H9 (cell line): ENCODE measurements around the gene SZT2. TPM values are rescaled to one million over a fixed set of nuclear protein-coding genes. Genes with fewer than 3 reads are reported as not detected.

Experiments used
- DNase-seq: peaks from one replicate; pipeline ENCODE4 v3.0.0-alpha.2; 2017
- H2AFZ ChIP-seq: one replicate; pipeline ENCODE4 v1.6.1; 2013; ENCODE audit warnings: mild to moderate bottlenecking, low read length, control low read depth, moderate library complexity
- H2AK5ac ChIP-seq: 2 replicates; pipeline ENCODE4 v1.6.1; 2013; ENCODE audit warnings: low read length, control low read depth, mixed read lengths; ENCODE audit not compliant: insufficient read length
- H2BK120ac ChIP-seq: one replicate; pipeline ENCODE4 v1.6.1; 2013; ENCODE audit warnings: low read depth, mild to moderate bottlenecking, low read length, control low read depth, inconsistent platforms; ENCODE audit not compliant: poor library complexity, severe bottlenecking
- H2BK12ac ChIP-seq: 2 replicates; pipeline ENCODE4 v1.6.1; 2013; ENCODE audit warnings: low read length, control low read depth, mixed read lengths, low read depth; ENCODE audit not compliant: insufficient read length
- H2BK15ac ChIP-seq: 2 replicates; pipeline ENCODE4 v1.6.1; 2013; ENCODE audit warnings: low read depth, low read length, control low read depth
- H2BK20ac ChIP-seq: one replicate; pipeline ENCODE4 v1.6.1; 2013; ENCODE audit warnings: low read depth, mild to moderate bottlenecking, low read length, control low read depth, inconsistent platforms; ENCODE audit not compliant: poor library complexity, severe bottlenecking
- H2BK5ac ChIP-seq: 2 replicates; pipeline ENCODE4 v1.6.1; 2013; ENCODE audit warnings: low read length, control low read depth, mixed read lengths; ENCODE audit not compliant: insufficient read length
- H3K14ac ChIP-seq: 2 replicates; pipeline ENCODE4 v1.6.1; 2013; ENCODE audit warnings: low read length, control low read depth; ENCODE audit not compliant: insufficient read depth
- H3K18ac ChIP-seq: 2 replicates; pipeline ENCODE4 v1.6.1; 2013; ENCODE audit warnings: low read depth, mild to moderate bottlenecking, mixed read lengths, low read length, control low read depth; ENCODE audit not compliant: insufficient read length
- H3K23ac ChIP-seq: 2 replicates; pipeline ENCODE4 v1.6.1; 2013; ENCODE audit warnings: low read length, control low read depth, mixed read lengths, low read depth; ENCODE audit not compliant: insufficient read length
- H3K23me2 ChIP-seq: 2 replicates; pipeline ENCODE4 v1.6.1; 2013; ENCODE audit warnings: low read depth, mild to moderate bottlenecking, mixed read lengths, low read length, control low read depth; ENCODE audit not compliant: insufficient read length, poor library complexity, severe bottlenecking
- H3K27ac ChIP-seq: 2 replicates; pipeline ENCODE4 v1.5.1; 2013; ENCODE audit warnings: low read length, control low read depth, mixed read lengths, low read depth; ENCODE audit not compliant: insufficient read length
- H3K27me3 ChIP-seq: 2 replicates; pipeline ENCODE4 v1.6.1; 2013; ENCODE audit warnings: low read length, control low read depth, inconsistent platforms; ENCODE audit not compliant: insufficient read depth
- H3K4ac ChIP-seq: 2 replicates; pipeline ENCODE4 v1.6.1; 2013; ENCODE audit warnings: low read depth, mild to moderate bottlenecking, control low read depth, inconsistent platforms, low read length, moderate library complexity
- H3K4me1 ChIP-seq: 2 replicates; pipeline ENCODE4 v1.6.1; 2013; ENCODE audit warnings: low read length, control low read depth, inconsistent platforms; ENCODE audit not compliant: insufficient read depth
- H3K4me2 ChIP-seq: 2 replicates; pipeline ENCODE4 v1.6.1; 2013; ENCODE audit warnings: low read length, control low read depth, mixed read lengths; ENCODE audit not compliant: insufficient read length, insufficient read depth
- H3K56ac ChIP-seq: 2 replicates; pipeline ENCODE4 v1.6.1; 2013; ENCODE audit warnings: low read depth, mild to moderate bottlenecking, mixed read lengths, low read length, control low read depth; ENCODE audit not compliant: insufficient read length
- H3K79me1 ChIP-seq: 2 replicates; pipeline ENCODE4 v1.6.1; 2013; ENCODE audit warnings: low read depth, mild to moderate bottlenecking, moderate library complexity, low read length, control low read depth, inconsistent platforms; ENCODE audit not compliant: insufficient read depth, poor library complexity, severe bottlenecking
- H3K79me2 ChIP-seq: 2 replicates; pipeline ENCODE4 v1.6.1; 2013; ENCODE audit warnings: low read length, control low read depth, inconsistent platforms; ENCODE audit not compliant: insufficient read depth
- H3K9ac ChIP-seq: 2 replicates; pipeline ENCODE4 v1.6.1; 2013; ENCODE audit warnings: low read length, control low read depth, mixed read lengths; ENCODE audit not compliant: insufficient read length; ENCODE audit errors: extremely low read depth
- H3K9me3 ChIP-seq: one replicate; pipeline ENCODE4 v1.6.1; 2013; ENCODE audit warnings: low read depth, low read length, inconsistent platforms; ENCODE audit not compliant: control insufficient read depth
- H3T11ph ChIP-seq: one replicate; pipeline ENCODE4 v1.6.1; 2013; ENCODE audit warnings: mild to moderate bottlenecking, low read length, control low read depth, inconsistent platforms
- H4K20me1 ChIP-seq: one replicate; pipeline ENCODE4 v1.6.1; 2013; ENCODE audit not compliant: control insufficient read depth, insufficient read length, insufficient read depth
- H4K5ac ChIP-seq: 2 replicates; pipeline ENCODE4 v1.6.1; 2013; ENCODE audit warnings: low read depth, mild to moderate bottlenecking, mixed read lengths, low read length, control low read depth; ENCODE audit not compliant: insufficient read length
- H4K8ac ChIP-seq: replicated peaks from 2 replicates; pipeline ENCODE4 v1.6.1; 2013; ENCODE audit warnings: low read length, control low read depth, mixed read lengths, low read depth; ENCODE audit not compliant: insufficient read length
- H4K91ac ChIP-seq: 2 replicates; pipeline ENCODE4 v1.6.1; 2013; ENCODE audit warnings: low read depth, mild to moderate bottlenecking, moderate library complexity, mixed read lengths, low read length, control low read depth; ENCODE audit not compliant: insufficient read length
- H3K27ac Mint-ChIP-seq, 3 experiments: 2 replicates in 2 of 3; 3 replicates in 1 of 3; pipeline ENCODE4 v1.8.0; 2020 to 2021; ENCODE audit warnings: mixed read lengths in 3 of 3, mild to moderate bottlenecking in 1 of 3, moderate library complexity in 1 of 3
- H3K27me3 Mint-ChIP-seq: 2 replicates; pipeline ENCODE4 v1.8.0; 2021; ENCODE audit warnings: low read depth, mild to moderate bottlenecking, moderate library complexity, mixed read lengths
- H3K36me3 Mint-ChIP-seq, 3 experiments: 2 replicates in 2 of 3; 3 replicates in 1 of 3; pipeline ENCODE4 v1.8.0; 2020 to 2021; ENCODE audit warnings: low read depth in 3 of 3, mixed read lengths in 3 of 3; ENCODE audit not compliant: insufficient read depth in 1 of 3
- H3K4me1 Mint-ChIP-seq, 2 experiments: 2 replicates each; pipeline ENCODE4 v1.8.0; 2020; ENCODE audit warnings: mixed read lengths in 2 of 2
- H3K4me3 Mint-ChIP-seq, 2 experiments: 2 replicates in 1 of 2; 3 replicates in 1 of 2; pipeline ENCODE4 v1.8.0; 2020 to 2021; ENCODE audit warnings: mild to moderate bottlenecking in 2 of 2, mixed read lengths in 2 of 2, moderate library complexity in 1 of 2
- H3K9me3 Mint-ChIP-seq, 2 experiments: 2 replicates in 1 of 2; 3 replicates in 1 of 2; pipeline ENCODE4 v1.8.0; 2020; ENCODE audit warnings: mild to moderate bottlenecking in 2 of 2, mixed read lengths in 2 of 2, moderate library complexity in 1 of 2
- WGBS: extraction: QIAGEN DNeasy Blood & Tissue Kit; methylation state at CpG from one replicate; pipeline ENCODE4 v1.1.7; 2013; ENCODE audit warnings: missing lambda C conversion rate, low lambda C conversion rate, mixed read lengths; ENCODE audit not compliant: insufficient read length; ENCODE audit errors: extremely low coverage; 5-methylcytosine and 5-hydroxymethylcytosine counted together
- total RNA-seq: library from RNA; stranded (reverse); gene quantifications from 2 replicates; pipeline ENCODE4 v1.2.1, GENCODE V29; 2021
- TF ChIP-seq, protein P1 (sequence below): fragments of 200-600 bp; sonication (generic); conservative IDR thresholded peaks from 3 replicates; pipeline ENCODE4 v1.8.0; 2021; ENCODE audit warnings: antibody characterized with exemption, mild to moderate bottlenecking

The SZT2 gene
- total RNA-seq, 1 experiment from 2014 or later = 16.8 TPM

DNA sequence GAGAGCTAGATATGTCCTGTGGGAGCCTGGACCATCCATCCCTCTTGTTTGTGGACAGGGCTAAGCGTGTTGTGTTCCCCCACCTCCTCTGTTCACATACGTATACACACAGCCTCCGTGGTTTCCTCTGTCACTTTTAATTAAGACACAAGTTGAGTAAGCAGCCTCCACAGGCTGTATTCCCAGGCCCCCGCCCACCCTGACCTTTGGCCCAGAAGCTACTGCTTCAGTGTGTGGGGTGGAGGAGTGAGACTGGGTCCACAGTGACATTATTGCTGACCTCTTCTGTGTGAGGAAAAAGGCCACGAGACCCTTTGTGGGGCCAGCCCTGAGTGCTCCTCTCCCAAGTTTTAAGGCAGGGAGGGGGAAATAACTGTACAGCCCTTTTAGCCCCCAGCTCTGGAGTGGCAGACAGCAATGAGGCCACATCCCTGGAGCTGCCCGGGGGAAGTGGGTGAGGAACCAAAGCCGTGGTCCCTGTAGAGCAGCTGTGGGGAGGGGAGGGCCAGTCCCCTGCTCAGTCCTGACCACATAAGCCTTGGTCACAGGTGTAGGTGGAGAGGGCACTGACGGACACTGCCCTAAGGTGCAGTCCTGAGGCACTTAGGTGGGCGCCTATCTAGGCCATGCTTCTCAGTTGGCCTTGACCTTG lies 26.3 kb upstream of the SZT2 start:
- Mint-ChIP-seq H3K4me1 (peaks cover 43 to 56% of the 10 kb centered on the region in 2 experiments), H3K36me3 (peaks cover 47 to 58% (median 55%) of the 10 kb centered on the region in 3 experiments), H3K4me3 (no peak overlapping the region), H3K9me3 (no peaks in the 10 kb centered on the region; a peak in 1 of 5 replicates), H3K27me3 (no peaks in the 10 kb centered on the region), H3K27ac (peak overlapping the region; percentile 2 to 93 (median 8); a peak in 4 of 7 replicates)
- Histone ChIP-seq H3K23me2 (peaks cover 15% of the 10 kb centered on the region), H2BK120ac (no peak overlapping the region), H3K18ac (no peak overlapping the region), H3K9me3 (no peaks in the 10 kb centered on the region), H3K27me3 (no peaks in the 10 kb centered on the region), H3K79me1 (peaks cover 14% of the 10 kb centered on the region), H2BK15ac (no peak overlapping the region), H3K4ac (no peak overlapping the region), H2BK5ac (no peak overlapping the region), H3K23ac (no peak overlapping the region), H2AFZ (no peak overlapping the region), H3K79me2 (peaks cover 15% of the 10 kb centered on the region; the same call in 1 of the 2 replicates), H3K9ac (no peak overlapping the region), H3K14ac (no peak overlapping the region), H4K8ac (no peak overlapping the region), H3K4me1 (peaks cover 6% of the 10 kb centered on the region; the same call in 1 of the 2 replicates), H3K56ac (no peak overlapping the region), H3K27ac (no peak overlapping the region), H2AK5ac (no peak overlapping the region), H3K4me2 (no peak overlapping the region), H2BK12ac (no peak overlapping the region), H4K5ac (no peak overlapping the region), H4K20me1 (no peaks in the 10 kb centered on the region), H2BK20ac (no peak overlapping the region), H4K91ac (no peak overlapping the region), H3T11ph (no peak overlapping the region)
- no CpG with 5 or more reads among the region's 9 CpGs for WGBS
- TF ChIP-seq, protein P1, sequence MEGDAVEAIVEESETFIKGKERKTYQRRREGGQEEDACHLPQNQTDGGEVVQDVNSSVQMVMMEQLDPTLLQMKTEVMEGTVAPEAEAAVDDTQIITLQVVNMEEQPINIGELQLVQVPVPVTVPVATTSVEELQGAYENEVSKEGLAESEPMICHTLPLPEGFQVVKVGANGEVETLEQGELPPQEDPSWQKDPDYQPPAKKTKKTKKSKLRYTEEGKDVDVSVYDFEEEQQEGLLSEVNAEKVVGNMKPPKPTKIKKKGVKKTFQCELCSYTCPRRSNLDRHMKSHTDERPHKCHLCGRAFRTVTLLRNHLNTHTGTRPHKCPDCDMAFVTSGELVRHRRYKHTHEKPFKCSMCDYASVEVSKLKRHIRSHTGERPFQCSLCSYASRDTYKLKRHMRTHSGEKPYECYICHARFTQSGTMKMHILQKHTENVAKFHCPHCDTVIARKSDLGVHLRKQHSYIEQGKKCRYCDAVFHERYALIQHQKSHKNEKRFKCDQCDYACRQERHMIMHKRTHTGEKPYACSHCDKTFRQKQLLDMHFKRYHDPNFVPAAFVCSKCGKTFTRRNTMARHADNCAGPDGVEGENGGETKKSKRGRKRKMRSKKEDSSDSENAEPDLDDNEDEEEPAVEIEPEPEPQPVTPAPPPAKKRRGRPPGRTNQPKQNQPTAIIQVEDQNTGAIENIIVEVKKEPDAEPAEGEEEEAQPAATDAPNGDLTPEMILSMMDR = no peak
- DNase-seq = no peak
